ENCODE measurements around the gene RNF182.

The RNF182 gene

GRCh38 chr6:14015964-14016363 is 91.2 kb downstream of the RNF182 start:
- Histone ChIP-seq H3K4me3 (ENCODE audit: low read length) (no peak overlapping the region), H3K9me2 (replicated peaks; ENCODE audit: control insufficient read depth, low read length) (no peaks in the 10 kb centered on the region), H3F3A (ENCODE audit: control insufficient read depth, insufficient read depth) (no peaks in the 10 kb centered on the region), H3K36me3 (ENCODE audit: control insufficient read depth, low read length) (no peaks in the 10 kb centered on the region), H4K20me1 (ENCODE audit: control insufficient read depth, insufficient read depth, low read depth, low read length) (no peaks in the 10 kb centered on the region), H3K4me2 (ENCODE audit: low read length) (no peak overlapping the region), H3K27me3 (ENCODE audit: control insufficient read depth, low read length) (no peaks in the 10 kb centered on the region), H3K79me2 (ENCODE audit: control insufficient read depth, low read length) (no peaks in the 10 kb centered on the region), H3K4me1 (ENCODE audit: control insufficient read depth, low read length) (no peaks in the 10 kb centered on the region), H3K27ac (ENCODE audit: low read depth, low read length) (no peak overlapping the region), H3K9me3 (ENCODE audit: control insufficient read depth, insufficient read depth, low read length) (peaks cover 4% of the 10 kb centered on the region; the same call in 1 of the 2 replicates)
- TF ChIP-seq CTCF (IDR thresholded peaks at IDR 0.05; ENCODE audit: low read depth, low read length, poor library complexity, severe bottlenecking) (no peak), EZH2phosphoT487 (IDR thresholded peaks at IDR 0.05; ENCODE audit: borderline replicate concordance, low read length) (no peak)

- Histone ChIP-seq H3F3A (ENCODE audit: control insufficient read depth, insufficient read depth) (no peaks in the 10 kb centered on the region), H3K9me2 (replicated peaks; ENCODE audit: control insufficient read depth, low read length) (no peaks in the 10 kb centered on the region), H3K79me2 (ENCODE audit: control insufficient read depth, low read length) (no peaks in the 10 kb centered on the region), H3K4me3 (ENCODE audit: low read length) (no peak overlapping the region), H3K27me3 (ENCODE audit: control insufficient read depth, low read length) (no peaks in the 10 kb centered on the region), H3K27ac (ENCODE audit: low read depth, low read length) (no peak overlapping the region), H3K4me2 (ENCODE audit: low read length) (no peak overlapping the region), H3K9me3 (ENCODE audit: control insufficient read depth, insufficient read depth, low read length) (peaks cover 4% of the 10 kb centered on the region; the same call in 1 of the 2 replicates), H4K20me1 (ENCODE audit: control insufficient read depth, insufficient read depth, low read depth, low read length) (no peaks in the 10 kb centered on the region), H3K36me3 (ENCODE audit: control insufficient read depth, low read length) (no peaks in the 10 kb centered on the region), H3K4me1 (ENCODE audit: control insufficient read depth, low read length) (no peaks in the 10 kb centered on the region)
- no peak for TF ChIP-seq CTCF (IDR thresholded peaks at IDR 0.05; ENCODE audit: low read depth, low read length, poor library complexity, severe bottlenecking)
- no peak for TF ChIP-seq EZH2phosphoT487 (IDR thresholded peaks at IDR 0.05; ENCODE audit: borderline replicate concordance, low read length)
Measured at GRCh38 chr6:14016432-14016831, 91.7 kb downstream of the RNF182 start.

DNA sequence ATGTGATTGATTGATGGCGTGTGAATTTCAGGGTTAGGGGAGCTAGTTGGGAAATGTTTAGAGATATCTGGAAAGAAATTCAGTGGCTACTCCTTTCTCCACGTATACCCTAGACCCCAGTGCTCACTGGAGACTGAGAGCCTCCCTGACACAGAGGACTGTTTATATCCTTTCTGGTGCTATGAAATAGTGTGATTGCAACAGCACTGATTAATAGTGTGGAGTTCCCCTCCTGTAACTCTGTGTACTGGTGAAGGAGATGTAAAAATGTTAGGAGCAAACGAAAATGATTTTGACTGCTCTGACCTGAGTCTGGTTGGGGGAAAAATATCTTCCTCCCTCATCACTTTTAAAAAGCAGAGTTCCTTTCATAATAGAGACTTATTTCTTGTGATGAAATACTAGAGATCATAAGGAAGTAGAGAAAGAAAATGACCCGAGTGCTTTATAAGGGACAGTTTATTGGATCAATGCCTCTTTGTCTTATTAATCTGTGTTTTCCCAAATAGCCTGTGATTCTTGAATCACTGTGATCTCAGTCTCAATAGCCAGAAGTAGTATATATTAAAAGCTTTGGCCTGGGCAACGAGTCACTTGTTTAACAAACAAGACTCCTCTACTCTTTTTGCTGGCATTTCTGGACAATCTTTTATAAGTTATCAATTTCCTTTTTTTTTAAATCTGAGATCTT is 92.3 kb downstream of the RNF182 start:
- no peaks in the 10 kb centered on the region for H3K79me2 ChIP-seq (ENCODE audit: control insufficient read depth, low read length)
- H3K4me3 ChIP-seq (ENCODE audit: low read length) = no peak overlapping the region
- TF ChIP-seq EZH2phosphoT487 (IDR thresholded peaks at IDR 0.05; ENCODE audit: borderline replicate concordance, low read length) (no peak), CTCF (IDR thresholded peaks at IDR 0.05; ENCODE audit: low read depth, low read length, poor library complexity, severe bottlenecking) (no peak)
- no peaks in the 10 kb centered on the region for H3K27me3 ChIP-seq (ENCODE audit: control insufficient read depth, low read length)
- H3K4me1 ChIP-seq (ENCODE audit: control insufficient read depth, low read length) = no peaks in the 10 kb centered on the region
- peaks cover 4% of the 10 kb centered on the region; the same call in 1 of the 2 replicates for H3K9me3 ChIP-seq (ENCODE audit: control insufficient read depth, insufficient read depth, low read length)
- H3K36me3 ChIP-seq (ENCODE audit: control insufficient read depth, low read length) = no peaks in the 10 kb centered on the region
- no peak overlapping the region for H3K4me2 ChIP-seq (ENCODE audit: low read length)
- no peaks in the 10 kb centered on the region for H3F3A ChIP-seq (ENCODE audit: control insufficient read depth, insufficient read depth)
- no peak overlapping the region for H3K27ac ChIP-seq (ENCODE audit: low read depth, low read length)
- H4K20me1 ChIP-seq (ENCODE audit: control insufficient read depth, insufficient read depth, low read depth, low read length) = no peaks in the 10 kb centered on the region
- no peaks in the 10 kb centered on the region for H3K9me2 ChIP-seq (replicated peaks; ENCODE audit: control insufficient read depth, low read length)

Data from DOHH2 (cell line).